ENCODE data around the gene MSLN. TPM values are rescaled to one million over a fixed set of nuclear protein-coding genes. Genes with fewer than 3 reads are reported as not detected.

Gene MSLN
- total and polyA plus RNA-seq, 2 of the 8 experiments (the other 6 are each of a cell fraction or from before 2014, with no cell fraction given): 0.28 to 0.50 TPM

- no peak overlapping the region for H2BK12ac ChIP-seq (ENCODE audit: low read depth, low read length)
- H2BK5ac ChIP-seq (ENCODE audit: low read depth, low read length): no peak overlapping the region
- no peak overlapping the region for H3K4me2 ChIP-seq (ENCODE audit: insufficient read depth in 1 of 2, low read depth in 2 of 2, low read length in 2 of 2)
- H3K9ac ChIP-seq (replicated peaks in 1 of 4; ENCODE audit: extremely low read depth in 1 of 4, low read depth in 3 of 4, low read length in 3 of 4): no peak overlapping the region
- H2BK20ac ChIP-seq (ENCODE audit: low read length): no peak overlapping the region
- no peak overlapping the region for H3K23ac ChIP-seq (ENCODE audit: insufficient read length)
- peaks cover 0 to 6% of the 10 kb centered on the region in 2 experiments for H4K20me1 ChIP-seq (replicated peaks in 1 of 2; ENCODE audit: control insufficient read depth in 1 of 2, insufficient read depth in 2 of 2, low read length in 2 of 2)
- H3K9me3 ChIP-seq (ENCODE audit: insufficient read depth in 2 of 2, low read depth in 1 of 2, low read length in 1 of 2): no peaks in the 10 kb centered on the region
- H3K79me1 ChIP-seq (ENCODE audit: low read depth, low read length): no peaks in the 10 kb centered on the region
- no peaks in the 10 kb centered on the region for H3K79me2 ChIP-seq (ENCODE audit: control insufficient read depth in 1 of 2, insufficient read depth in 2 of 2, low read length in 2 of 2)
- no peak overlapping the region for H2AFZ ChIP-seq (ENCODE audit: low read length)
- H3K4ac ChIP-seq (replicated peaks; ENCODE audit: insufficient read length, low read depth, low read length): no peak overlapping the region
- H3K27me3 ChIP-seq (replicated peaks in 1 of 4; ENCODE audit: control insufficient read depth in 3 of 4, extremely low read depth in 1 of 4, insufficient read depth in 3 of 4, low read length in 3 of 4): peaks cover 0 to 3% (median under 1%) of the 10 kb centered on the region in 4 experiments; a peak in 3 of 7 replicates
- no peak overlapping the region for H2BK15ac ChIP-seq (ENCODE audit: low read length)
- no peak overlapping the region for H3K27ac ChIP-seq (ENCODE audit: low read depth, low read length)
- no peaks in the 10 kb centered on the region; the same call in 1 of the 2 replicates for H3K23me2 ChIP-seq (ENCODE audit: low read depth, low read length)
- DNase-seq (ENCODE audit: low read depth in 1 of 2, low spot score in 2 of 2) (no peak), FAIRE-seq (no peak)
- H2AK5ac ChIP-seq (ENCODE audit: low read depth, low read length): no peak overlapping the region
- H4K91ac ChIP-seq (replicated peaks; ENCODE audit: insufficient read length, low read length): no peak overlapping the region
- POLR2A ChIA-PET (ENCODE audit: partially characterized antibody): interaction anchor here (1.0 kb wide), 1 partner anchor 59 kb away, joined by 3 read pairs; no protein-coding TSS in a partner anchor
- no peak overlapping the region for H3K56ac ChIP-seq (replicated peaks; ENCODE audit: insufficient read length, low read depth, low read length)
- no peak overlapping the region for H4K5ac ChIP-seq (ENCODE audit: insufficient read length, low read depth, low read length)
- no peak overlapping the region for H3K14ac ChIP-seq (ENCODE audit: insufficient read length)
- H3K36me3 ChIP-seq (ENCODE audit: control insufficient read depth in 2 of 4, insufficient read depth in 4 of 4, low read length in 3 of 4): no peaks in the 10 kb centered on the region
- H2BK120ac ChIP-seq (replicated peaks; ENCODE audit: low read depth, low read length): no peak overlapping the region
- CTCF ChIA-PET (ENCODE audit: partially characterized antibody): interaction anchor here (0.7 to 13.7 kb wide), 4 partner anchors 9 to 57 kb away, joined by 3 to 424 read pairs (median 116); partner anchors contain the start of genes ANTKMT, CCDC78, CIAO3 and HAGHL
- no peak overlapping the region for H4K8ac ChIP-seq (ENCODE audit: extremely low read depth, insufficient read depth, low read length)
- WGBS, 2 experiments (ENCODE audit: extremely low coverage in 1 of 2, insufficient coverage in 1 of 2, insufficient read length in 1 of 2, insufficient replicate concordance in 2 of 2, low coverage in 1 of 2, low lambda C conversion rate in 2 of 2, missing lambda C conversion rate in 1 of 2): 85% methylated on average over 7 of the region's 13 CpGs; no CpG with 5 or more reads in 1 of the 2 experiments
- H3K18ac ChIP-seq (ENCODE audit: extremely low read depth, low read length): no peak overlapping the region
- no peaks in the 10 kb centered on the region for H3K4me1 ChIP-seq (replicated peaks in 1 of 4; ENCODE audit: control insufficient read depth in 3 of 4, insufficient read depth in 4 of 4, low read length in 3 of 4)
- H3K4me3 ChIP-seq (ENCODE audit: extremely low read depth in 1 of 4, insufficient read depth in 2 of 4, low read depth in 3 of 4, low read length in 4 of 4): no peak overlapping the region
- TF ChIP-seq TAF1 (IDR thresholded peaks at IDR 0.05; ENCODE audit: low read depth, low read length): no peak
- TF ChIP-seq KDM5A (IDR thresholded peaks at IDR 0.05; ENCODE audit: low read length): no peak
- TF ChIP-seq SP4 (IDR thresholded peaks at IDR 0.05; ENCODE audit: low read length): no peak
- no peak for TF ChIP-seq KDM1A (IDR thresholded peaks at IDR 0.05; ENCODE audit: borderline replicate concordance, low read length)
- TF ChIP-seq FOSL1 (IDR thresholded peaks at IDR 0.05; ENCODE audit: insufficient read depth, low read depth, low read length): no peak
- TF ChIP-seq ATF2 (IDR thresholded peaks at IDR 0.05; ENCODE audit: low read length): no peak
- TF ChIP-seq MAX (IDR thresholded peaks at IDR 0.05): no peak
- no peak for TF ChIP-seq TCF12 (IDR thresholded peaks at IDR 0.05; ENCODE audit: low read depth, low read length)
- TF ChIP-seq TAF7 (optimal IDR thresholded peaks at IDR 0.05; ENCODE audit: borderline replicate concordance, low read depth, low read length): no peak
- TF ChIP-seq MAFK (IDR thresholded peaks at IDR 0.05; ENCODE audit: low read depth, low read length): no peak
- no peak for TF ChIP-seq NANOG (IDR thresholded peaks at IDR 0.05; ENCODE audit: insufficient read depth, low read depth, low read length, poor library complexity, severe bottlenecking)
- no peak for TF ChIP-seq CEBPB (IDR thresholded peaks at IDR 0.05; ENCODE audit: low read depth, low read length)
- TF ChIP-seq YY1 (IDR thresholded peaks at IDR 0.05; ENCODE audit: low read depth, low read length): no peak
Observed at GRCh38 chr16:779561-779960, 19.0 kb downstream of the MSLN start.
